Astrocyte of the spinal cord (primary cell): ENCODE measurements around the gene GLRA3.

Source experiments
- DNase-seq: peaks from one replicate; pipeline ENCODE4 v3.0.0; 2011; ENCODE audit warnings: low read depth, low spot score
- H3K4me3 ChIP-seq: 2 replicates; pipeline ENCODE4 v1.5.1; 2011; ENCODE audit warnings: low read depth, mild to moderate bottlenecking, low read length, moderate library complexity
- CTCF ChIP-seq: IDR thresholded peaks from 2 replicates; pipeline ENCODE4 v1.5.1; 2012; ENCODE audit warnings: low read depth, mild to moderate bottlenecking, low read length, inconsistent platforms
- in situ Hi-C: cut with HindIII; loops from 2 replicates; pipeline ENCODE4 v1.10.0; 2017; ENCODE audit warnings: low sequenced_read_pairs

Gene GLRA3

GRCh38 chr4:174592256-174592984, 236.6 kb downstream of the GLRA3 start:
- H3K4me3 ChIP-seq, result no peak overlapping the region
- TF ChIP-seq CTCF, result no peak
- in situ Hi-C loops, result no loop called here
- DNase-seq, result no peak

- TF ChIP-seq CTCF, result no peak
- H3K4me3 ChIP-seq, result no peak overlapping the region
- no peak for DNase-seq
- in situ Hi-C loops, result no loop called here
These were observed 237.6 kb downstream of the GLRA3 start for GRCh38 chr4:174591243-174592021.

GRCh38 chr4:174590336-174590735, 238.7 kb downstream of the GLRA3 start:
- H3K4me3 ChIP-seq, result no peak overlapping the region
- TF ChIP-seq CTCF, result no peak
- DNase-seq, result no peak
- in situ Hi-C loops, result no loop called here
